SJCRH30 (cell line): ENCODE results near the gene MYH2. TPM values are rescaled to one million over a fixed set of nuclear protein-coding genes. Genes with fewer than 3 reads are reported as not detected.

Experiments
- DNase-seq, 2 experiments: peaks; one replicate each; pipeline ENCODE4 v3.0.0-alpha.2; 2015 to 2020
- H3K27ac ChIP-seq: fragments of 250-450 bp; sonication (Bioruptor Pico); 2 replicates; pipeline ENCODE4 v1.5.1; 2020; ENCODE audit warnings: mild to moderate bottlenecking, moderate library complexity
- H3K27me3 ChIP-seq: fragments of 250-450 bp; sonication (Bioruptor Pico); 2 replicates; pipeline ENCODE4 v1.5.1; 2020; ENCODE audit warnings: mild to moderate bottlenecking, moderate library complexity
- H3K36me3 ChIP-seq: fragments of 250-450 bp; sonication (Bioruptor Pico); 2 replicates; pipeline ENCODE4 v1.5.1; 2020; ENCODE audit warnings: mild to moderate bottlenecking, moderate library complexity
- H3K4me1 ChIP-seq: fragments of 250-450 bp; sonication (Bioruptor Pico); 2 replicates; pipeline ENCODE4 v1.5.1; 2020; ENCODE audit warnings: mild to moderate bottlenecking, moderate library complexity
- H3K4me3 ChIP-seq: fragments of 250-450 bp; sonication (Bioruptor Pico); 2 replicates; pipeline ENCODE4 v1.5.1; 2020; ENCODE audit warnings: mild to moderate bottlenecking, moderate library complexity
- H3K9me3 ChIP-seq: fragments of 250-450 bp; sonication (Bioruptor Pico); replicated peaks from 2 replicates; pipeline ENCODE4 v1.5.1; 2020; ENCODE audit warnings: mild to moderate bottlenecking, moderate library complexity
- total RNA-seq: library from RNA; depleted of rRNA; stranded (reverse); fragments of >200 nt; shearing (Covaris generic); gene quantifications from 2 replicates; pipeline ENCODE4 v1.2.3, GENCODE V29; 2014; rRNA removed

The MYH2 gene
- total RNA-seq, 1 experiment from 2014 or later = 0.04 TPM

- Histone ChIP-seq H3K9me3 (no peaks in the 10 kb centered on the region), H3K27ac (no peak overlapping the region), H3K4me3 (no peak overlapping the region), H3K27me3 (no peaks in the 10 kb centered on the region), H3K4me1 (no peaks in the 10 kb centered on the region), H3K36me3 (no peaks in the 10 kb centered on the region)
- no peak for DNase-seq
Measured at GRCh38 chr17:10471858-10472257, 77.6 kb downstream of the MYH2 start.

Other genes starting within 250 kb of the MYH2 start
- 0.46 and 0.57 TPM in 2 replicates for gene MYH13, start 176.7 kb downstream of the MYH2 start, total RNA-seq
- gene MYH8, start 127.7 kb downstream of the MYH2 start, total RNA-seq = 0.16 and 0.18 TPM in 2 replicates
- not detected in 2 replicates for gene MYH4, start 80.1 kb downstream of the MYH2 start, total RNA-seq
- not detected in 2 replicates for gene MYH1, start 31.1 kb downstream of the MYH2 start, total RNA-seq
- gene MYH3, start 107.7 kb upstream of the MYH2 start, total RNA-seq = 0.57 and 1.4 TPM in 2 replicates
- 28.5 and 29.5 TPM in 2 replicates for gene SCO1, start 147.9 kb upstream of the MYH2 start, total RNA-seq
- gene ADPRM, start 147.9 kb upstream of the MYH2 start, total RNA-seq = 4.4 and 5.9 TPM in 2 replicates
- gene TMEM220, start 180.4 kb upstream of the MYH2 start, total RNA-seq = 0.99 and 1.1 TPM in 2 replicates